Hematopoietic multipotent progenitor cell (in vitro differentiated cells): Measurements from ENCODE around the gene DDX3X. TPM values are rescaled to one million over a fixed set of nuclear protein-coding genes. Genes with fewer than 3 reads are reported as not detected.
A peak's percentile ranks its signal among the peaks of the same experiment; 100 is the strongest.
"Not testable (repeated sequence)": the region's sequence is repeated elsewhere in the genome, so short reads cannot be mapped to it uniquely, and the experiment has no call there.

ENCODE experiments used
- DNase-seq, 3 donors: peaks; one replicate each; pipeline ENCODE4 v3.0.0-alpha.2; 2011 to 2015; ENCODE audit warnings: low read depth in 2 of 3, low spot score in 2 of 3
- total RNA-seq: library from RNA; depleted of rRNA; stranded (reverse); fragments of >200 nt; gene quantifications from one replicate; pipeline ENCODE4 v1.2.3, GENCODE V29; 2012

Gene DDX3X
- total RNA-seq, result 157 TPM

DNA sequence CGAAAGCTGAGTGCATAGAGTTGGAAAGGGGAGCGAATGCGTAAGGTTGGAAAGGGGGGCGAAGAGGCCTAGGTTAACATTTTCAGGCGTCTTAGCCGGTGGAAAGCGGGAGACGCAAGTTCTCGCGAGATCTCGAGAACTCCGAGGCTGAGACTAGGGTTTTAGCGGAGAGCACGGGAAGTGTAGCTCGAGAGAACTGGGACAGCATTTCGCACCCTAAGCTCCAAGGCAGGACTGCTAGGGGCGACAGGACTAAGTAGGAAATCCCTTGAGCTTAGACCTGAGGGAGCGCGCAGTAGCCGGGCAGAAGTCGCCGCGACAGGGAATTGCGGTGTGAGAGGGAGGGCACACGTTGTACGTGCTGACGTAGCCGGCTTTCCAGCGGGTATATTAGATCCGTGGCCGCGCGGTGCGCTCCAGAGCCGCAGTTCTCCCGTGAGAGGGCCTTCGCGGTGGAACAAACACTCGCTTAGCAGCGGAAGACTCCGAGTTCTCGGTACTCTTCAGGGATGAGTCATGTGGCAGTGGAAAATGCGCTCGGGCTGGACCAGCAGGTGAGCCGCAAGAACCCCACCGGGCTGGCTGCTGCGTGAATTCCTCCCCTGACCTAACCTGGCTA, at the start of gene DDX3X:
Gene DDX3X, plus strand, starts transcription at position 419 of the 619 bp plus-strand sequence. Its CDS starts 91 bp downstream, at position 510.
- DNase-seq, result peak; percentile 86 to 93 (median 92)

DNA sequence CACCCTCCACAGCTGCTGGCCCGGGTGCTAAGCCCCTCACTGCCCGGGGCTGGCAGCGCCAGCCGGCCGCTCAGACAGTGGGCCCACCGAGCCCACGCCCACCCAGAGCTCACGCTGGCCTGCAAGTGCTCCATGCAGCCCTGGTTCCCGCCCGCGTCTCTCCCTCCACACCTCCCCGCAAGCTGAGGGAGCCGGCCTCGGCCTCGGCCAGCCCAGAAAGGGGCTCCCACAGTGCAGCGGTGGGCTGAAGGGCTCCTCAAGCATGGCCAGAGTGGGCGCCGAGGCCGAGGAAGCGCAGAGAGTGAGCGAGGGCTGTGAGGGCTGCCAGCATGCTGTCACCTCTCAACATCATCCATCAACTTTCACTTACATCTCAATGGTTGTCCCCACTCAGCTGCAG, 48.0 kb upstream of the DDX3X start:
- DNase-seq, result not testable (repeated sequence)

DNA sequence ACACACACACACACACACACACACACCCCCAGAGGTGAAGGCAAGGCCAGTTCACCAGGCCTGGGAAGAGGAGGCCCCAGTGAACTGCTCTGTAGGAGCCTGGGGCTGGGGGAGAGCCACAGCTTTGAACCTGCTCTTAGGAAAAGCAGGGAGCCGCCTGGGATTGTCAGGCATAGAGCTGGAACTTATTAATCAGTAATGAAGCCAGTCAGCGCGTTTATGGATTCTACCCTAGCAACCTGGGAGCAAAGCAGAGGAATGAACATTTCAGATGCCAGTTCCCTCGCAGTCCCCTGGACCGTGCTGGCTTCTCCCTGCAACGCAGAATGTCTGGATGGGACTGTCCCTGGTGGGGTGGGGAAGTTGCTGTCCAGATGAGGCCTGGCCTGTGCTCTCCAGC, 45.3 kb upstream of the DDX3X start:
- DNase-seq, result no peak

DNA sequence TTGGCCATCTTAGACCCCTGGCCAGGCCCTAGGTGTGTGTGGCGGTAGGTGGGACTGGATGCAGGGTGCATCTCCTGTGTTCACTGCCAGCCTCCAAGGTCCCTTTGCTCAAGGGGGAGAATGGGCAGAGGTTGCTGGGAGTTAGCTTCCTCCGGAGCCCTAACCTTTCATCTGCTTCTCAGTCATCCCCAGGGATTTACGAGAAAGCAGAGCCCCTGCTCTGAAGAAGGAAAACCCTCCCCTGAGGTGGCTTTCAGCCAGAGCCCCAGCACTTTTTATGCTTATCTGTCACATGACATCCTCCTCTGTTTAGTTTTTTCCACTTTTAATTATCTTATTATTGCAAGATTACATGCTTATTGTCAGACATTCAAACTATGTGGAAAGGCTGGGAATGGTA, 44.9 kb upstream of the DDX3X start:
- DNase-seq, result no peak

GRCh38 chrX:41291309-41291708, 42.7 kb upstream of the DDX3X start:
- no peak for DNase-seq

GRCh38 chrX:41293269-41293668, 40.7 kb upstream of the DDX3X start:
- peak in 2 of 3 donors; percentile 29 to 65 for DNase-seq

DNA sequence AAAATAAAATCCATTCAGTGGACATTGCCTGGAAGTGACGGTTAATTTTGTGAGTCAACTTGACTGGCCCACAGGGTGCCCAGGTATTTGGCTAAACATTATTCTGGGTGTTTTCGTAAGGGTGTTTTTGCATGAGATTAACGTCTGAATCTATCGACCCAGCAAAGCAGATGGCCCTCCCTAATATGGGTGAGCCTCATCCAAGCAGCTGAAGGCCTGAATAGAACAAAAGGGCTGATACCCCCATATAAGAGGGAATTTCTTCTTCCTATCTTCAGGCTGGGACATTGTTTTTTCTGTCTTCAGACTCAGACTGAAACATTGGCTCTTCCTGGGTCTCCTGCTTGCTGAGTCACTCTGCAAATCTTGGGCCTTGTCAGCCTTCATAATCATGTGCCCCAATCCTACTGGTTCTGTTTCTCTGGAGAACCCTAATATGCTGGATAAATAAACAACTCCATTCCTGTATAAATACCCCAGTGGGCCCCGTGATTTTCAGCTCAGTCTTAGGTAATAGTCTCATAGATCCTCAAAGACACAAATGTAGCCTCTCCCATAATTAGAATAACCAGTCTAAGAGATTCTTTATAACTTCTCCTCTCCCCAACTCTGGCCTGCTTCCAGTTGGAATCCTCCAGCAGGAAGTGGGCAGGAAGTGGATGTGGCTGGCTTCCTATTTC, 33.1 kb upstream of the DDX3X start:
- DNase-seq, result no peak

DNA sequence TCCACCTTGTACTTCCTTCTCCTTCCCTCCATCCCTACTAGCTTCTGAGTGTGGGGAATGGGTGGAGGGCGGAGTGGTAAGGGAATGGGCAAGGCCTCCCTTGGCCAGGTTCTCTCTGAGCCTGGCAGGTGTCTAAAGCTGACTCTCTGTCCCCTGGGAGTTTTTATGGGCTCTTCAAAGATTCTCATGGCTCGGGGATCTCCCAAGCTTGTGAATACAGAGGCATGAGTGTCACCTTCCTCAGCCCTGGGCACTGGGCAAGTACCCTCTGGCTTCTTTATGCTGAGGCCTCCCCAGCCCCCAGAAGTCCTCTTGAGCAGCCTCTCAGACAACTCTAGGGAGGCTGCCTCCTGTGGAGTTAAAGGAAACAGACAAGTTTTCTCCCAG, 32.5 kb upstream of the DDX3X start:
- no peak for DNase-seq

GRCh38 chrX:41302370-41302769, 31.6 kb upstream of the DDX3X start:
- no peak for DNase-seq

DNA sequence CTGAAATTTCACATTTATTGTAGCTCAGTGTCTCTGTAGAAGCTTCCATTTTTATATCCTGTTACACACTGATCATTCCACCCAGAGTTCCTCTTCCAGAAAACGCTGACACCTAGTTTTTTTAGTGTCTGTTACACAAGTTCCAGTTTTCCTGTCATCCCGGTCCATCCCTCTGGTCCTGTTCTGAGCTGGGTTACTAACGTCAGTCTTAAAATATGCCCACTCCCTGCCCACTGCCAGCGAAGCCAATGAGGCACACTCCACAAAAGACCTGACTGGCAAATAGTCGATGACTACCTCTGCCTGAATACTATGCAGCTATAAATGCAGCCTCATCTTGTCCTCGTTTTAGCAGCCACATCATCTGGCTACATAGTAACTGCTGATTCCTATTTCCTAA, 30.9 kb upstream of the DDX3X start:
- DNase-seq, result no peak

GRCh38 chrX:41304178-41304577, 29.8 kb upstream of the DDX3X start:
- DNase-seq, result no peak

GRCh38 chrX:41308884-41309647, 24.9 kb upstream of the DDX3X start:
- no peak for DNase-seq

DNA sequence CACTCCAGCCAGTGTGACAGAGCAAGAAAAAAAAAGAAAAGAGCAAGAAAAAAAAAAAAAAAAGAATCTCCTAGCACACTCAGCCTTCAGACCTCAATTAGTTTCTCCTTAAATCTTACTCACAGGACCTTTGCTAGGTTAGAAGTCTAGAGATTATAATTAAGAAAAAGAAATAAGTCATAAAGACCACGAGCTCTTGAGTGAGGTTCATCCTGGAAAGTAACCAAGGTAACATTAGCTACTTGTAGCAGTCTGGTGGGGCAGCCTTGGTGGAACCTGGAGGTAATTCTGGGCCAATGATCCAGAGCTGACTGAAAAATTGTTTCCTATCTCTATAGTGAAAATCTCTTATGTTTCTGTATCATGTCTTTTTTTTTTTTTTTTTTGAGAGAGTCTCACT, 21.2 kb upstream of the DDX3X start:
- no peak for DNase-seq

- no peak for DNase-seq
Observed at GRCh38 chrX:41313419-41313818, 20.5 kb upstream of the DDX3X start.

GRCh38 chrX:41314204-41314603, 19.8 kb upstream of the DDX3X start:
- DNase-seq, result no peak

GRCh38 chrX:41314881-41315280, 19.1 kb upstream of the DDX3X start:
- no peak for DNase-seq

DNA sequence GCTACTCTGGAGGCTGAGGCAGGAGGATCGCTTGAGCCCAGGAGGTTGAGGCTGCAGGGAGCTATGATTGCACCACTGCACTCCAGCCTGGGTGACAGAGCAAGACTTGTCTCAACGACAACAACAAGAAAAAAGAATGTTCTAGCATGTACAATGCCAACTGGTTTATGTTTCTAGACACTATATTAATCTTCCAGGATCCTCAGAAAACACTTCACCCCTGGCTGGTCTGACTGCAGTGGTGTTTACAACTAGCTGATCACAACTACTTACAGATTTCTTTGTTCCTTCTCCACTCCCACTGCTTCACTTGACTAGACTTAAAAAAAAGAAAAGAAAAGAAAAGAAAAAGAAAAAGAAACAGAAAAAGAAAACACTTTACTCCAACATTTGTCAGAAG, 17.7 kb upstream of the DDX3X start:
- not testable (repeated sequence) for DNase-seq

GRCh38 chrX:41317477-41318208, 16.3 kb upstream of the DDX3X start:
- DNase-seq, result no peak

- DNase-seq, result no peak
Observed at GRCh38 chrX:41320393-41320792, 13.6 kb upstream of the DDX3X start.

DNA sequence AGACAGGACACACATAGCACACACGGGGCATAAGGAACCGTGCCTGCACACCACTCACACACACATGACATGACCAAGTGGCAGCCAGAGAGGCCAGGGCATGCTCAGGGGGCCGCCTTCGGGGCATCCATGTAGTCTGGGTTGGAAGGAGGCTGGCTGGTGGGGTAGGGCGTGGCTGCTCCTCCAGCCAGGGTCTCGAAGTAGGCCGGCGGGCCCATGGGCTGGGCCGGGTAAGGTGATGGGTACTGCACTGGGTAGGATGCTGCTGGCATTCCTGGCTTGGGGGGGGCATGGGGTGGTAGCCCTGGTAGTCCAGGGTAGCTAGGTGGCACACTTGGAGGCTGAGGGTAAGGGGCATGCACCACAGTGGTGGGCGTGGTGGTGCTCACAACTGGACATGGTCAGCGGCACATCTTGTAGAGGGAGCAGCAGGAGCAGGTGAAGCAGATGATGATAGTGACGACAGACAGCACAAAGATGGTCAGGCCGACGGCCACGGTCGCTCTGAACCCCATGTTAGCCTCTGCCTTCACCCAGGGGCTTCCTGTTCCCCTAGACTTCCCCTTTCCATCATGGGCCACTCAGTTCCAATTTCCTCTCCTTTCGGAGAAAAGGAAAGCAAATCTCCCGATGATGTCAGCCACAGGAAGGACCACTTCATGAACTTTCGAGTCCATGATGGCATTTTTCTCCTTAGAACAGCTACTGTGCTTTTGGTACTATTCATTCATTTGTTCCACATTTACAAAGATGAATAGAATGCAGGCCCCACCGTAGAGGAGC, 10.9 kb upstream of the DDX3X start:
- DNase-seq, result no peak
